Stimulated activated CD8-positive, alpha-beta memory T cell treated with anti-CD3 and anti-CD28 coated beads, Interleukin-4, amount 100 ng/mL, for 1 hour (primary cell): ENCODE data around the gene RABL3.
"Not testable (repeated sequence)": the region's sequence is repeated elsewhere in the genome, so short reads cannot be mapped to it uniquely, and the experiment has no call there.

Source experiments
- DNase-seq, 2 donors: peaks; one replicate each; pipeline ENCODE4 v3.0.0-alpha.2; 2020; ENCODE audit warnings: low read depth in 2 of 2, low spot score in 1 of 2

Gene RABL3

GRCh38 chr3:120646771-120647432 is 95.4 kb downstream of the RABL3 start:
- DNase-seq: no peak

DNA sequence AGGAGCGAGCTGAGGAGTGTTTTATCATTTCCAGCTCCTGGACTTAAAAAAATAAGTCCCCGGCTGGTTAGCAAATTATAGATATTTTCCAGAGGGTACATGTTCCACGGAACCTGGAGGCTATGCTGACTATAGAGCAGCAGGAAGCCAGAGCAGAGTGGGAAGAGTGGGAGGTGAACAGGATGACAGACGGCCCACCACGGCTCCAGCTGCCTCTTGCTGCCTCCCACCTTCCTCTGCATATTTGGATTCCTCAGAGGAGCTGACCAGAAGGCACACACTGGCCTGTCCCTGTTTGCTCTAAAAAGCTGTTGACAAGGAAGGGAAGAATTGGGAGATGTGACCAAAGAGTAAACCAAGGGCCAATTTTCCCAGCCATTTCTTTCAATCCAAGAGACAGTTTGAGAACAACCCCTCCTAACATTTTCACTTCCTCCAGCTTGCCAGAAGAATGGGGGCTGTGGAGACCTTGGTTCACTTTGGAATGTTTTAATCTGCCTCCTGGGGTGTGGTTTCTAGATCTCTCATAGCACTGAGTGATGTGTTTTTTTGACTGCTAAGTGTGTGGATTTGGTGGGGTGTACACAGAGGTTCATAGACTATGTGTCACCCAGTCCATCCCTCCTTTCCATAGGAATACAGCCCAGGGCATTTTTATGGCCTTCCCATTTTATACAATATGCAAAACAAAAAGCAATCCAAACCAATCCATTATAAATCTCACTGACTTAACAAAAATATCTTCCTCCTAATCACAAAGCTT is 97.1 kb downstream of the RABL3 start:
- DNase-seq: no peak

- no peak for DNase-seq
Observed at GRCh38 chr3:120642368-120642948, 99.9 kb downstream of the RABL3 start.

DNA sequence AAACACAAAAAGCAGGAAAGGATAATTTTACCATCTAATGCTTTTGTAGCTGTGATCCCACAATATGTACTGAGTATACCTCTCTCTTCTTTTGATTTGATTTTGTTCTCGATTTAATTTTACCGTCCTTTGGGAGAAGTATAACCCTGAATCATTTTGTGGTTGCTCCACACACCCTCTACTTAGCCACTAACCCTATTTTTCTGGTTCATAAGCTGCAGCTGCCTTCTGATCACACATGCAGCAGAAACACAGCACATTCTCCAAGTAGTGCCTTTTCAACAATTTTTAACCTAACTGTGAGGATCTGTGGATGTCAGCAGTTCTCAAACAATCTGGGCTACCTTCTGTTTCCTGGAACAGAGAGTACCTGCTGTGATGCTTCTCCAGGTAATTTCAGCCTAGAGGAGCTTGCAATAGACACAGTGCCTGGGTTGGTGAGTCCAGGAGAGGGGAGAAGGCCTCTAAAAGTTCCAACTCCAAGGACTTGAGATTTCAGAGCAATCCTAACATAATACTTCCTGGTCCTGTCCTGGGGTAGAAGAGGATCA is 100.5 kb downstream of the RABL3 start:
- no peak for DNase-seq

- no peak for DNase-seq
Observed at GRCh38 chr3:120640231-120640630, 102.1 kb downstream of the RABL3 start.

DNA sequence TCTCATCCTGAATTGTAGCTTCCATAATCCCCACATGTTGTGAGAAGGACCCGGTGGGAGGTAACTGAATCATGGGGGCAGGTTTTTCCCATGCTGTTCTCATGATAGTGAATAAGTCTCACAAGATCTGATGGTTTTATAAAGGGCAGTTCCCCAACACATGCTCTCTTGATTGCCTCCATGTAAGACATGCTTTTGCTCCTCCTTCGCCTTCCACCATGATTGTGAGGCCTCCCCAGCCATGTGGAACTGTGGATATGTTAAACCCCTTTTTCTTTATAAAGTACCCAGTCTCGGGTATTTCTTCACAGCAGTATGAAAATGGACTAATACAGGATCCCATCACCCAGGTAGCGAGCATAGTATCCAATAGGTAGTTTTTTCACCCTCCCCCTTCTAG is 103.5 kb downstream of the RABL3 start:
- not testable (repeated sequence) for DNase-seq

DNA sequence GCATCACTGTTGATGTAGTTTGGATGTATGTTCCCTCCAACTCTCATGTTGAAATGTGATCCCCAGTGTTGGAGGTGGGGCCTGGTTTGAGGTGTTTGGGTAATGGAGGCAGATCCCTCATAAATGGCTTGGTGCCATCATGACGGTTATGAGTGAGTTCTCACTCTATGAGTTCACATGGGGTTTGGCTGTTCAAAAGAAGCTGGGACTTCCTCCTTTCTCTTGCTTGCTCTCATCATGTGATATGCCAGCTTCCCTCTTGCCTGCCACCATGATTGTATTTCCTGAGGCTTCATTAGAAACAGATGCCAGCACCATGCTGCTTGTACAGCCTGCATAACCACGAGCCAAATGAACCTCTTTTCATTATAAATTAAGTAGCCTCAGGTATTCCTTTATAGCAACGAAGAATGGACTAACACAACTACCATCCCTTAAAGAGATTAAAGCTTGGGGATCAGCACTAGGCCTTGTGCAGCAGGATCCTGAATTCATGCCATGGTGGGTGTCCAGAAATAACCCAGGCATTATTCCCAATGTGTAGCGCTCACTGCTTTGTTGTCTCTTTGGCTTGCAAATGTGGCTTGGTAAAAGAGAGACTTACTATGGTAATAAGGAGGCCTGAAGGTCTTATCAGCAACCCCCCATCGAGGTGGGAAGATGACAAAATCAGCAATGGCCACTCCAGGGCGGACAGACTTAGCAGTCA is 104.3 kb downstream of the RABL3 start:
- no peak for DNase-seq

GRCh38 chr3:120636795-120637401 is 105.4 kb downstream of the RABL3 start:
- DNase-seq: no peak
